GM12891 (cell line): ENCODE results near the gene CBFA2T2.

Experiments
- POLR2A ChIP-seq: IDR thresholded peaks from 2 replicates; pipeline ENCODE4 v1.6.1; 2011; ENCODE audit warnings: low read depth, low read length, control low read depth
- POLR2AphosphoS5 ChIP-seq: IDR thresholded peaks from 2 replicates; pipeline ENCODE4 v1.6.1; 2011; ENCODE audit warnings: low read depth, low read length, control low read depth

DNA sequence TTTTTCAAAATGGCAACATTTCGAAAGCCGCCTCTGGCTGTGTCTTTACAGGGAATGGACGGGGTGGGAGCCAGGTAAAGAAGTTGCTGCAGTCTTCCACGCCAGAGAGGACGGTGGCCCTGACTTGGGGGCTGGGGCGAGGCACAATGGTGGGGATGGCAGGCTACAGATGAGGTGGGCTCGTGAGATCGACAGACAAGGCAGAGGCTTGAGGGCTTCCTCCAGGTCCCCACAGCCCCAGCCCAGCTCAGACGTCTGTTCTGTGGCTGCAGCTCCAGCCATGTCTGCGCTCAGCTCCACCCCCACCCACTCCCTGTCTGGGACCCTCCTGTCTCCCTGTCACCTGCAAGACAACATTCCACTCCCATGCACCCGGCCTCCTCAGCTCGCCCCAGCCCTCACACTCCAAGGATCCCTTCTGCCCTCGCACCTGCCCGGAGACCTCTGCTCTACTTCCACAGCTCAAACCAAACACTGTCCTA is 164.8 kb downstream of the CBFA2T2 start:
- TF ChIP-seq POLR2A (no peak), POLR2AphosphoS5 (no peak)
